Measurements from ENCODE around the gene RPS16. TPM values are rescaled to one million over a fixed set of nuclear protein-coding genes. Genes with fewer than 3 reads are reported as not detected.
A peak's percentile ranks its signal among the peaks of the same experiment; 100 is the strongest.

Gene RPS16
- total and polyA plus RNA-seq, 2 of the 8 experiments (the other 6 are each of a cell fraction or from before 2014, with no cell fraction given) = 2,433 to 7,810 TPM

DNA sequence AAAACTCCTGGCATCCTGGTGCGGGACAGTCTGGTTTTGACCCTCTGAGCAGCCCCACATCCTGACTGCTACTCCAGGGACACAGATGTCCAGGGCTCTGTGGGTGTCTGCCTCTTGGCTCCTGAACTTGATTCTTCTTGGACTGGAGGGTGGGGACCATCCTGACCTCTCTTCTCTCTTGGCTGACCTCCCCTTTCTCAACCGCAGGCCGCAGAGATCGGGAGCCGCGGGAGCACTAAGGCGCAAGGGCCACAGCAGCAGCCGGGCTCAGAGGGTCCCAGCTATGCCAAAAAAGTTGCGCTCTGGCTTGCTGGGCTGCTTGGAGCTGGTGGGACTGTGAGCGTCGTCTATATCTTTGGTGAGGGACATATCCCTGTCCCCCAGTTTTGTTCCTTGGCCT, 45.9 kb upstream of the RPS16 start:
- TF ChIP-seq POLR2AphosphoS5 (IDR thresholded peaks at IDR 0.05; ENCODE audit: low read depth, low read length) (no peak), MAFK (IDR thresholded peaks at IDR 0.05; ENCODE audit: low read depth, low read length) (no peak), EZH2 (IDR thresholded peaks at IDR 0.05; ENCODE audit: low read depth, low read length, severe bottlenecking) (no peak), CBX8 (IDR thresholded peaks at IDR 0.05; ENCODE audit: borderline replicate concordance, low read depth, low read length) (no peak)
- TF ChIP-seq, protein P1, sequence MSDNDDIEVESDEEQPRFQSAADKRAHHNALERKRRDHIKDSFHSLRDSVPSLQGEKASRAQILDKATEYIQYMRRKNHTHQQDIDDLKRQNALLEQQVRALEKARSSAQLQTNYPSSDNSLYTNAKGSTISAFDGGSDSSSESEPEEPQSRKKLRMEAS (IDR thresholded peaks at IDR 0.05) = no peak
- no peak overlapping the region for H3K18ac ChIP-seq (ENCODE audit: extremely low read depth, low read length)
- no peak overlapping the region for H4K5ac ChIP-seq (ENCODE audit: insufficient read length, low read depth, low read length)
- H3K27ac ChIP-seq (ENCODE audit: low read depth, low read length) = peak overlapping the region; percentile 93
- no peak for FAIRE-seq
- H2BK20ac ChIP-seq (ENCODE audit: low read length) = no peak overlapping the region
- 0 out of 2 replicates have a peak overlapping the region, but pooled peaks have one; percentile 79 for H2BK5ac ChIP-seq (ENCODE audit: low read depth, low read length)
- no peak for DNase-seq (ENCODE audit: low read depth in 1 of 2, low spot score in 2 of 2)
- peaks cover 5% of the 10 kb centered on the region for H3K23me2 ChIP-seq (ENCODE audit: low read depth, low read length)
- H2AFZ ChIP-seq (ENCODE audit: low read length) = no peak overlapping the region
- no peak overlapping the region for H3K23ac ChIP-seq (ENCODE audit: insufficient read length)
- H3K79me2 ChIP-seq (ENCODE audit: control insufficient read depth in 1 of 2, insufficient read depth in 2 of 2, low read length in 2 of 2) = peaks cover 6 to 24% of the 10 kb centered on the region in 2 experiments; a peak in 3 of 4 replicates
- H3K79me1 ChIP-seq (ENCODE audit: low read depth, low read length) = peaks cover 4% of the 10 kb centered on the region
- H3K4me1 ChIP-seq (replicated peaks in 1 of 4; ENCODE audit: control insufficient read depth in 3 of 4, insufficient read depth in 4 of 4, low read length in 3 of 4) = peaks cover 0 to 10% (median 4%) of the 10 kb centered on the region in 4 experiments; a peak in 5 of 7 replicates
- H3K9ac ChIP-seq (replicated peaks in 1 of 4; ENCODE audit: extremely low read depth in 1 of 4, low read depth in 3 of 4, low read length in 3 of 4) = peak overlapping the region; percentile 95 to 99 (median 96)
- 87% methylated on average over 11 of the region's 11 CpGs; no CpG with 5 or more reads in 1 of the 2 experiments for WGBS, 2 experiments (ENCODE audit: extremely low coverage in 1 of 2, insufficient coverage in 1 of 2, insufficient read length in 1 of 2, insufficient replicate concordance in 2 of 2, low coverage in 1 of 2, low lambda C conversion rate in 2 of 2, missing lambda C conversion rate in 1 of 2)
- H2BK15ac ChIP-seq (ENCODE audit: low read length) = no peak overlapping the region
- H3K4me3 ChIP-seq (ENCODE audit: extremely low read depth in 1 of 4, insufficient read depth in 2 of 4, low read depth in 3 of 4, low read length in 4 of 4) = peak overlapping the region; percentile 89 to 98 (median 95)
- no peak overlapping the region for H3K4ac ChIP-seq (replicated peaks; ENCODE audit: insufficient read length, low read depth, low read length)
- POLR2A ChIA-PET (ENCODE audit: partially characterized antibody) = interaction anchor here (1.1 to 8.3 kb wide), 6 partner anchors 13 to 61 kb away, joined by 3 to 96 read pairs (median 6); partner anchors contain the start of genes DLL3, SELENOV and SUPT5H
- peaks cover 5 to 9% of the 10 kb centered on the region in 2 experiments for H4K20me1 ChIP-seq (replicated peaks in 1 of 2; ENCODE audit: control insufficient read depth in 1 of 2, insufficient read depth in 2 of 2, low read length in 2 of 2)
- H2BK12ac ChIP-seq (ENCODE audit: low read depth, low read length) = peak overlapping the region; percentile 1; the same call in 1 of the 2 replicates
- H4K8ac ChIP-seq (ENCODE audit: extremely low read depth, insufficient read depth, low read length) = no peak overlapping the region
- H4K91ac ChIP-seq (replicated peaks; ENCODE audit: insufficient read length, low read length) = no peak overlapping the region
- peaks cover 11 to 39% (median 22%) of the 10 kb centered on the region in 4 experiments for H3K36me3 ChIP-seq (ENCODE audit: control insufficient read depth in 2 of 4, insufficient read depth in 4 of 4, low read length in 3 of 4)
- H3K14ac ChIP-seq (ENCODE audit: insufficient read length) = no peak overlapping the region
- H2BK120ac ChIP-seq (replicated peaks; ENCODE audit: low read depth, low read length) = no peak overlapping the region
- H3K56ac ChIP-seq (replicated peaks; ENCODE audit: insufficient read length, low read depth, low read length) = no peak overlapping the region
- CTCF ChIA-PET (ENCODE audit: partially characterized antibody) = interaction anchor here (1.0 to 1.8 kb wide), 4 partner anchors 10 to 51 kb away, joined by 4 to 5 read pairs (median 4); partner anchors contain the start of genes EID2B and SELENOV
- H3K4me2 ChIP-seq (ENCODE audit: insufficient read depth in 1 of 2, low read depth in 2 of 2, low read length in 2 of 2) = peak overlapping the region; percentile 88 to 95
- H3K9me3 ChIP-seq (ENCODE audit: insufficient read depth in 2 of 2, low read depth in 1 of 2, low read length in 1 of 2) = no peaks in the 10 kb centered on the region
- H2AK5ac ChIP-seq (ENCODE audit: low read depth, low read length) = no peak overlapping the region
- H3K27me3 ChIP-seq (replicated peaks in 1 of 4; ENCODE audit: control insufficient read depth in 3 of 4, extremely low read depth in 1 of 4, insufficient read depth in 3 of 4, low read length in 3 of 4) = no peaks in the 10 kb centered on the region

Data from H1 (cell line).